Effector CD4-positive, alpha-beta T cell (primary cell): Measurements from ENCODE around the gene SLC5A7. TPM values are rescaled to one million over a fixed set of nuclear protein-coding genes. Genes with fewer than 3 reads are reported as not detected.

Experiments
- DNase-seq: peaks from one replicate; pipeline ENCODE4 v3.0.0-alpha.2; 2020
- total RNA-seq: gene quantifications from one replicate; lab custom pipeline; 2026; lab: John Stamatoyannopoulos, UW

SLC5A7 gene
- not detected for total RNA-seq

DNA sequence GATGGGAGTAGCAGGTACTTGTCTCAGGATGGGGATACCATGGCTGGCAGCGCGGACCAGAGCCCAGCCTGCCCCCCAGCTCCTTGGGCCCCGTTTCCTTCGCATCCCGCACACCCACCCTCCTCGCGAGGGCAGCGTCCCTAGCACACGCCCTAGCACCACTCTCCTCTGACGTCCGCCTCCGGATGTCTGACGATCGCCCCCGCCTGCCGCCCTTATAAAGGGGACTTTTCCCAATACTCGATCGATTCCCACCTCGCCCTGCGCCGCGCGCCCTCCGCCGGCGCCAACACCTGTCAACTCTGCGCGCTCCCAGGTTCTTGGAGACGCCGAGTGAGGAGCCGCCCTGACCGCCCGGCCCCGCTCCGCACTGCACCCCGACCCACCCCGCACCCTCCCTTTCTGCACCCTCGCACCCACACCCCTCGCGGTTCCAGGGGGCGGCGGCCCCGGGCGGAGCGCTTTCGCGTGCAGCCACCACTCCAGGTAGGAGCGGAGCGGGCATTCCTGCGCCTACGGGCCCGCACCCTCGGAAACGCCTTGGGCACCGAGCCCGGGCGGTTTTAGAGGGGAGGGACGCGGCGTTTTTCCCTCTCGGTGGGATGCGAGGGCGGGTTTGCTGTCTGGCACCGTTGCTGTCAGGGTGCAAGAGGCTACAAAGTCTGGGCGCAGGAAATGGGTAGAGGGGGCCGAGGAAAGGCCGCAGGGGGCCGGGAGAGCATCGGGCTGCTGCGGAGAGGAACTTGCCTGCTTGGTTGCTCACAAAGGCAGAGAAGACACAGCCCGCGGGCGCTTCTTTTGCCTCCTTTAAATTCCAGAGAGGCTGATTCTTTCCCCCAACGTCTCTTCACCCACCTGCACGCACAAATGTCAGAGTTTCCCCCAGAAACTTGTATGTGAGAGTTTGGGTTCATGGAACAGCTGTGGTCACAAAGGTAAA, at the start of gene SLC5A7:
TSS of gene SLC5A7 (plus strand) at position 247 of the 940 bp plus-strand sequence. CDS start 1,632 bp downstream, outside the sequence.
- DNase-seq: no peak

DNA sequence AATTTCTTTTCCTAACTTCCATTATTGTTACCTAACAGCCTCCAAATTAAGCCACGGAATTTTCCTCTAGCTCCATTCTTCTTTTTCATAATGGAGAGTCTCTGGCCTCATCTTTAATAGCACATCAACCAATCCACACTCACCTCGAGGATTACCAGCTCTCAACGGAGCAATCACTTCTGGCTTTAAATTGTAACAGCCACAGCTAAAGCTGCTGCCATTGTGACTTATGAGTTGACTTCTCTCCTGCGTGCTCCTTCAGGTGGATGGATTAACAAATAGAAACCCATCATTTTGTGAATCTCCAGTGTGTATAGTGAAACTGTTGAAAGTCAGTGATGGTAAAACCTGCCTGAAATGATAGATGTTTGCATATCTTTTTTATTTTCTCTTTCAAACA, 24.9 kb upstream of the SLC5A7 start:
- no peak for DNase-seq

DNA sequence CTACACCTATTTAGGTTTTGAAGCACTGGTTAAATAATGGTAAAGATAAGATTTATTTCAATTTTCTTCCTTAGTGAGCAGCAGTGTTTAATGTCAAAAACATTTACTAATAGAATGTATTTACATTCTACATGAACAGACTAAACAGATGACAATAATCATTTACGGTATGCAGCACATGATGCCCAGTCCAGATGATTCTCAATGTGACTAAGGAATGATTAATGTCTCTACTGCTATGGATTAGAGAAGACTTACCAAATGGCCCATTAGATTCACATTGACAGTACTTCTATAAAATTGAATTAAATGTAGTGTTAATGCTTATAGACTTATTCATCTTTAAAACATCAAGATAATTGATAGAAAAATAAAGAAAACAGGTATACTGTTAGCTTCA, 22.1 kb upstream of the SLC5A7 start:
- DNase-seq: no peak

DNA sequence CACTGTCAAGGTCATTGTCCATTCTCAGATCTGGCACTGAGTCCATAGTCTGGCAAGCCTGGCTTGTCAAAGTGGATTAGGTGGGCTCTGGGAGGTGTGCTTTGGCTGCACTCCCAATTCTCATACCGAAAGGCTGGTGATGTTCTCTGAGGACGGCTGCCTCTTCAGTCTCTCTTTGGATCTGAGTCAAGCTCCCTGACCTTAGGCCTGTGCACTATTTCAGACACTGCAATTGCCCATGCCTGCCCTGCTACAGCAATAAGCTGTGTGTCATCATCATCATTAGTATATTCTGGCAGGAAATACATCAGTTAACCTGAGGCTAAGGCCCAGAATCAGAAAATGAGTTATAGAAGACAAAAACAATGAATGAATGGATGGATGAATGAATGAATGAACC, 1.6 kb upstream of the SLC5A7 start:
- DNase-seq: no peak

DNA sequence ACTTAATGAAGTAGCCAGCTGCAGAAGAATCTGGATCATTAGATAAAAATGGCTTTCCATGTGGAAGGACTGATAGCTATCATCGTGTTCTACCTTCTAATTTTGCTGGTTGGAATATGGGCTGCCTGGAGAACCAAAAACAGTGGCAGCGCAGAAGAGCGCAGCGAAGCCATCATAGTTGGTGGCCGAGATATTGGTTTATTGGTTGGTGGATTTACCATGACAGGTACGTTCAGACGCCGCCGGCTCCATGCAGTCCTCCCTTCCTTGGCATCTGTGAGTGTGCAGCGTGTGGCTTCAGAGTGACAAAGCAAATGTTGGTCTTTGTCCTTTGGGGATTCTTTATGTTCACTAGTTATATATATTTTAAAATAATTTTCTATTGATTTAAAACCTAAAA, 1.8 kb downstream of the SLC5A7 start:
- no peak for DNase-seq

DNA sequence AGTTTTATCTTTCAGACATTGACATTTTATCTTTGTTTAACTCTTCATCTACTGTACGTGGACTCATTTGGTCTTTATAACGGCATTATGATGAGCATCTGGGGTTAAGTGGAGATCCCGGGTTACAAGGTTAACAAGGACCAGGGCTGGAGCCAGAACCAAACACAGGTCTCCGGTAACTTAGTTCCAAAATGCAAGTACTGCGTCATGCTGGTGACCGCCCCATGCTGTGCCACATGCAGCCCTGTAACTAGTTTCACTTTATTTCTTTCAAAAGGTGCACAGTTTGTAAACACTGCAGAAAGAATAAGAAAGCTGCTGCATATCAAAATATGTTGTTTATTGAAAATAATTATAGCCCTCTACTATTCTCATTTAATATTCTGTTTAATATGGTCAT, 3.1 kb downstream of the SLC5A7 start:
- DNase-seq: no peak

DNA sequence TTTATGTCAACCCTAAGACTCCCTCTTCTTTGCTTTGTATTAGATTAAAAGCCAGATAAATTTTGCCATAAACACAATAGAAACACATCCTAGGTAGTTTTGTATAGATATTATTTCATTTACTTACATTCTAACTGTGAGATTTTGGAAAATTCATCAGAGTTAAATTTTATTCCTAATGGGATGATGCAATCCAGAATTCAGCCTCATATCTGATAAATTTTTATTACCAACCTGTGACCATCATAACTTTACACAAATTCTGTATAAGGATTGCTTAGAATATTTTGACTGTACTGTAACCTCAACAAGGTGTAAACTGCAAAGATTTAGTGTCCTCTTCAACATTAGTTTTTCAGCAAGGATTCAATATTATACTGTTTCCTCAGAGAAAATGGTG, 4.4 kb downstream of the SLC5A7 start:
- no peak for DNase-seq

DNA sequence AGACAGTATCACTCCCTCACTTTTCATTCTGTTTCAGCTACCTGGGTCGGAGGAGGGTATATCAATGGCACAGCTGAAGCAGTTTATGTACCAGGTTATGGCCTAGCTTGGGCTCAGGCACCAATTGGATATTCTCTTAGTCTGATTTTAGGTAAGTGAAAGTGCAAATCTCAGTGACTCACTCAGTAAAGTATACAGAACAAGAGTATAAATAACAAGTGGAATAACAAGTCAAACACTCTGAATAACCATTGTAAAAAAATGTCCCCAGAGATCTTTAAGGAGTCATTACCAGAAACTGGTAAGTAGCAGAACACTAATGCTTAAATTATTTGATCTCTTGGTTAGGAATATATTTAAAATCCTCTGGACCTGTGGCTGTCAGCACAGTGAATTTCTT, 5.7 kb downstream of the SLC5A7 start:
- DNase-seq: no peak

DNA sequence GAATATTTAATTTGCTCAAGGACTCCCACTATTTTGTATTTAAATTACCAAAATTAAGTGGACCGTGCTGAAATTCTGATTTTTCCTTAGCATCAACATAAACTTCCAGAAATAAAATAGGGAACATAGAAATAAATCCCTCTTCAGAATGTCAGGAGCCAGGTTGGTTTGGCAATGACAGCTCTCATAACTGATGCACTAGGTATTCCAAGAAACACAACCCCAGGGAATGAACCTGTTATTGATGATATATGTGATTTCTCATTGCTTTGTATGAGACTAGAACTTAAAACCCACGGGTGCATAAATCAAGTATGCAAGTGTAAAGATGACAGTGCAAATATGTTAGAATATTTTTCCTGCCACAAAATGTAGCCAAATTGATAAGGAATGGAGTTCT, 12.8 kb downstream of the SLC5A7 start:
- no peak for DNase-seq

DNA sequence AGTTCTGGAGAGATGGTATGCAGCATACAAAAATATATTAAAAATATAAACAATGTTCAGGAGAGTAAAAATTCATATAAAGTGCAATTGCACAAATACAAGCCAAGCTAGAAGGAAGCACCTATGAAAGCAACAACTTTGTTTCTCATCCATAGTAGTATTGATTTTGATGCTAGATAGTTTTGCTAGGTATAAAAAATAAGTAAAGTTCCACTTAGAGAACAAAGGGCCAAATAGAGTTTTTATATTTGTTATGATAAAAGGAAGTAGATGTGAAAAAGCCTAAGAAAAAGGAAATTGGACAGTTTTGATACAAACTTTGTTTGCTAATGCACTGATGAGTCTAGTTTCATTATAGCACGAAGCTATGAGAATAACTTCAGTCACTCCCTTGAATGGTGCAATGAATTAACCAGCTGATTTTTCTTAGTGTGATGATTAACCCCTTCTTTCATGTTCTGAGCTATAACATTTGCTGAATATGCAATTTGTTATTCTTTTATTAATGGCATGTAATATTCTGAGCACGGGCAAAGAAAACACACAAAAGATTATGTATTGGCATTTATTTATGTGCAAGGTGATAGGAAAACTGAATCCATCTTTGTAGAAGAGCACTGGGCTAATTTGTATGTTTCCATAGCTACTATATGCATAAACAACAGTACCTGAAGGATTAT, 24.7 kb downstream of the SLC5A7 start:
- DNase-seq: no peak

DNA sequence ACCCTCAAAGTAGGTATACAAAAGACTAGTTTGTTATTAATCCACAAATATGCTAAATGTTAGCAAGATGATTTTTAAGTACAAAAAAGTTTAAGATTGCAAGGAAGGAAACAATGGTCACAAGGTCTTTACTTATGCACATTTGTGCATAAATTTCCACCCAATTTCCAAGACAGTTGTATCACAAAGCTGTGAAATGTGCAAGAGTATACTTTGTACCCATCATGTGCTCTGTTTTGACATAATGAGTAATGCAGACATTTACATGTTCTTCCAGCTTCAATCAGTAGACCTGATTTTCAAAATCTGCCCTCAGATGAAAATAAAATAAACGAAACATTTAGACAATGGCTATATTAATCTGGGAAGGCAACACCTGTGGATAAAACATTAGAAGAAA, 27.0 kb downstream of the SLC5A7 start:
- DNase-seq: no peak

DNA sequence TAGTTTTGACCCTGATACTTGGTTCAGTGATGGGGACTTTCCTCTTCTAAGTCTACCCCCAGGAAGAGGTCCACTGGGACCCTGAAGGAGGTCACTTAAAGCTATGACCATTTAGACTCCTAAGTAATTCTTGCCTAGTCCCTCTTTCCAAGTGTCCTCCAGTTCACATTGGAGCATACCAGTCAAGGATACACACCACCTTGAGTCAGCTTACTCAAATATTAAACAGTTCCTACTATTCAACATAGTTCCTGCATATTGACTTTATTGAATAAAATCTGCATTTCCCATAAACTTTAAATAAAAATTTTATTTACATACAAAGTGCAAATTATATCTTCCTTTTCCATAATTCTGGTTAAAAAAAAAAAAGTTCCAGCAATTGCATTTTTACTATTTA, 36.3 kb downstream of the SLC5A7 start:
- DNase-seq: no peak

DNA sequence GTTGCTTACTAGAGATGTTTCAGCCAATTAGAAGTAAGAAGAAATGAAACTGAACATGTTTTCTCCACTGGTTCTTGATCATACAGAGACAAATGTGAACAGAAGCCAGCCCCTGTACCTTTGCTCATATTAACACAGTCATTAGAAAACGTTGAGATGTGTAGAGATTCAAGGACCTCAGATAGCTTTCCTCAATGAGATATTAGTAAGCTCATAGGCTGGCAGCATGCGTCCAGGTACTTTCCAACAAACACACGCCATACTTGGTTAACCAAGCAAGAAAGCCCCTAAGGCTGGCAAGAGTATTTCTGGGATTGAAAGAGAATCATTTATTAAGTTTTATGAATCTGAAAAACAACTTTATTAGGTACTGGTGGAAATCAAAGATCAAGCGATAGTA, 37.5 kb downstream of the SLC5A7 start:
- no peak for DNase-seq

DNA sequence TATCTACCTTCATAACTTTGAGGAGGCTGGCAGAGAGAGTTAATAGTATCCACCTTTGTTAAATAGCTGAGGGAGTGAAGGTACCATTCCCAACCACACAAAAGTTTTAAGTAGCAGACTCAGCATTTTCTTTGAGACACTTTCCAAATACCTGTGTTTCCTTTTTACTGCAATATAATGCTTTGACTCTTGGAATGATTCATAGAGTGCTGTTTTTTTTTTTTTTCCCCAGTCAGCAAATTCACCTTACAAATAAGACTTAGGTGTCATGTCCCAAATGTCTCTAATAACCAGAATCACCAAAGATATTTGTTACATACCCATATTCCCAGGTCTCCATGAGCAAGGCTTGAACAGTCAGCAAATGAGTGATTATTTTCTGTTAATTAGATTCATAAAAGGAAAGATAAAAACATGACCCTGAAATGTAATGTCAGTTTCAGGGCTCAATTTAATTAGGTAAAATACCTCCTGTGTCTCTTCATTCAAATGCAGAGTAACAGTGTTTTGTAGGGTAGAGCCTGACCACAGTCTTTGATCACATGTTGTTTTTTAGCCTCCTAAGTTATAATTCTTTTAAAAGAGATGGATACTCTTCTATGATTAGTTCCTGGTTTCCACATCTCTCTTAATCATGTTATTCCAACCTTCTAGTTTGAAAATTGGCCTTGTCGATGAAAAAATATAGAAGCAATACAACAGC, 39.9 kb downstream of the SLC5A7 start:
- no peak for DNase-seq

DNA sequence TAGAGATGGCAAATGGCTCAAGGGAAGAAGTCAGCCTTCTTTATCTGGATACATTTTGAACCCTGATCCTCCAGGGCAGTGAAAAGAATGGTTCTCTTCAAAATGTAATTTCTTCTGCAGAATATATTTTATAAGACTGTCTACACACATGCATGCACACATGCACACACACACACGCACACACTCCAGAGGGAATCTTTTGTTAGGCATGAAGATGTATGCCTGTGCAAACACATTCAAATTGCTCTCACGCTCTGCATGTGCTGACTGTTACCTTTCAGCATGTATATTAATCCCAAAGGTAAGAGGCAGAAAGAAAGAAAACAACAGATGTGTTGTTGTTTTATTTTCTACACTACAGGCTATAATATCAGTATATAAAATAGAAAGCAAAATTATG, 43.2 kb downstream of the SLC5A7 start:
- DNase-seq: no peak

DNA sequence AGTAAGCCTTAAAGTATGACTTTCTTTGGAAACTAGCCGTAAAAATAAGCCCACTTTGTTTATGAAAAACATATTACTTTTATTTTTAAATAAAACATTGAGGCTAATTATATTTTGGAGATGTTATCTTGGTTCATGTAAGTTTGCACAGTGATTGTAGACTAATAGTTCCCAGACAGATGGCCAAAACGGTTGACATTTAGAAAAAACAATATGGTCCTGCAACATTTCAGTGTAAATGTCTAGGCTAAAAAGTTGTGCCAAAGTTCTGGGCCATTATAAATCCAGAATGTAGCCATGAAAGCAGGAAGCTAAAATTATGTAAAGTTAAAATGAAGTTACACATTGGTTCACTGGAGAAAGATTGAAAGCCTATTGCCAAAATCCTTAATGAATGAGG, 43.6 kb downstream of the SLC5A7 start:
- DNase-seq: no peak

DNA sequence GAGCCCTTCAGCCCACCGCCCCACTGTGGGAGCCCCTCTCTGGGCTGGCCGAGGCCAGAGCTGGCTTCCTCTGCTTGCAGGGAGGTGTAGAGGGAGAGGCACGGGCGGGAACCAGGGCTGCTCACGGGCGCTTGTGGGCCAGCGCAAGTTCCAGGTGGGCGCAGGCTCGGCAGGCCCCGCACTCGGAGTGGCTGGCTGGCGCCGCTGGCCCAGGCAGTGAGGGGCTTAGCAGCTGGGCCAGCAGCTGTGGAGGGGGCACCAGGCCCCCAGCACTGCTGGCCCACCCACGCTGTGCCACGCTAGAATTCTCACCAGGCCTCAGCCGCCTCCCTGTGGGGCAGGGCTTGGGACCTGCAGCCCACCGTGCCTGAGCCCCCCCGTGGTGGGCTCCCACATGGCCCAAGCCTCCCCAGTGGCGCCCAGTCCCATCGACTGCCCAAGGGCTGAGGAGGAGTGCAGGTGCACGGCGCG, 45.2 kb downstream of the SLC5A7 start:
- no peak for DNase-seq

DNA sequence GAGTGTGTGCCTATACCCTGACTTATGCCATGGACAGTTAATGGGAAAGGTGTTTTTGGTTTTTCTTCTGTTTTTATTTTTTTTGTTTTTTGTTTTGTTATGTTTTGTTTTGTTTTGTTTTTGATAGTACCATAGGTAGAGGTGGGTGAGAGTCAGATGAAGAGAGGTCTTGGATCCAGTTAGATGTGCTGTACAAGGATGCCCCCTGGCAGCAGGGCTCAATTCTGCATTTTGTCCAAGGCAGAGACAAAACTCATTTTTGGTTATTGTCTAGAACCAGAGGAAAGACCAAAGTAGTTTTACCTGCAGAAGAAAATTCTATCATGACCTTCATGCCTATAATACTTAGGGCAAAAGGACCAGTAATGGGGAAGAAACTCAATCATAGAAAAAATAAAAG, 48.5 kb downstream of the SLC5A7 start:
- DNase-seq: no peak

DNA sequence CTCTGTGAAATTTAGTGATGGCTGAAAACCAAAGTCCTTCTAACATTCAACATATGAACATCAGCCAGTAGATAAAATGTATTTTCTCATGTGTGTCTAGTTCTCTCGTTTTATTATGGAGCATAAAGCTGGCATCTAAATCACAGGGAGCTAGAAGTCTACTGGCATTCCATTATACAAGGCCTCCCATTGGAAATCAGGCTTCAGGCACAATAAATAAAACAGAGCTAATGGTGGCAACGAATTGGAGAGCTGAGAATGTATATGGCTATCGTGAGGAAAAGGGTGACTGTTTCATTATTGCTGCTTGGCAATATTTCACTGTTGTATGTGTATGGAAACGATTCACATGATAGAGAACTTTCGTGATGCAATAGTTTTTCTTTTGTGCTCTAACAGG, 62.4 kb downstream of the SLC5A7 start:
- DNase-seq: no peak

DNA sequence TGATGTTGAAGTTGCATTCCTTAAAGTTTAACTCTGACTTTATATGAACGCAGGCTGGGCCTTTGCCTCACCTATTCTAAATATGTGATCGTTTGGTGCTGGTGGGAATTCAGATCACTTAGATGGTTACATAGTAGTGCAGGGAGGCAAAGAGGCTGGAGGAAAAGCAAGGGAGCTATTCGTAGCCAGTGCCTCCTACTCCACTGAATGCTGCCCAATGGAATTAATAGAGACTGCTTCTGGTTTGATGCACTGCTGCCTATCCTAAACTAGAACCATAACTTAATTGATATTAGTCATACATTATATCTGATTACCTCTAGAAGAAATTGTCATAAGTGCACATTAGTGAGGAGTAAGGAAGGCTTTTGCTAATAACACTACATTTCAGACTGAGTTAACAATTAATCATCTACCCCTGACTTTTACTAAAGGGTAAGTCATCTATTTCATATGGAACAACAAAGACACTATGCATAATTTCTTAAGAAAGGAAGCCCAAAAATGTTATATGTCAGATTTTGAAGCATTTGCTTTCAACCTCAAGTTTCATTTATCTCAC, 72.3 kb downstream of the SLC5A7 start:
- DNase-seq: no peak

DNA sequence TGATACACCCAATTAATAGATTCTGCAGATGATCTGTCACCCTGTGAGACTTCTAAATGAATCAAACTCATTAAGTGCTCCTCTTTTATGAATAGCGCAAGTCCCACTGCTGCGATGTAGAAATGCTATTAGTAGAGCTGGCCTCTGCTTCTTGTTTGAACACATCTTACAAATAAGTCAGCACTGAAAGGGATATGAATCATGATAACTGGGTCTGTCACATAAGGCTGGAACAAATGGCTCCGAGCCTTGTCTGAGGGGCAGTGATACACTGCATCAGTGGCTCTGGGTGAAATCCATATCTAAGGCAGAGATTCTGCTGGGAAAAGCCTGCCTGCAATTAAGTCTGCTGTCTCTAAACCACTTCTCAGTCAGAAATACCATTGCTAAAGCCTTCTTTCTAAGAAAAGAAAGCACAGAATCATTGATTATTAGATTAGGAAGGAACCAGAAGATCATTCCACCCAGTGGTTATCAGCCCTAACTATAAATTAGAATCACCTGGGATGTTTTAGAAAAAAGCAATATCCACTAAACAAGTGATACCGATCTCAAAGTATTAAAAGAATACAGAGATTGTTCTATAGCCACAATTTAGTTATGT, 75.2 kb downstream of the SLC5A7 start:
- DNase-seq: no peak
